ENCODE results near the gene C6orf47.
A peak's percentile ranks its signal among the peaks of the same experiment; 100 is the strongest.

Gene C6orf47

DNA sequence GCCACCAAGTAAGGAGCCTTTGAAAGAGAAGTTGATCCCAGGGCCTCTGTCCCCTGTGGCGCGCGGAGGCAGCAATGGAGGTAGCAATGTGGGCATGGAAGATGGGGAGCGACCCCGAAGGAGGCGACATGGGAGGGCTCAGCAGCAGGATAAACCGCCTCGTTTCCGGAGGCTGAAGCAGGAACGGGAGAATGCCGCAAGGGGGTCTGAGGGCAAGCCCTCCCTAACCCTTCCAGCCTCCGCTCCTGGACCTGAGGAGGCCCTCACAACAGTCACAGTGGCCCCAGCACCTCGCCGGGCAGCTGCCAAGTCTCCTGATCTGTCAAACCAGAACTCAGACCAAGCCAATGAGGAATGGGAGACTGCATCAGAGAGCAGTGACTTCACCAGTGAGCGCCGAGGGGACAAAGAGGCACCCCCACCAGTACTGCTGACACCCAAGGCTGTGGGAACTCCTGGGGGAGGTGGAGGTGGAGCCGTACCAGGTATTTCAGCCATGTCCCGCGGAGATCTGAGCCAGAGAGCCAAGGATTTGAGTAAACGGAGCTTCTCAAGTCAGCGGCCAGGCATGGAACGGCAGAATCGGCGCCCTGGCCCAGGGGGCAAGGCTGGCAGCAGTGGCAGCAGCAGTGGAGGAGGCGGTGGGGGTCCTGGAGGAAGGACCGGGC lies 28.2 kb downstream of the C6orf47 start:
- DNase-seq = no peak

GRCh38 chr6:31631681-31632278 lies 28.8 kb downstream of the C6orf47 start:
- no peak for DNase-seq

GRCh38 chr6:31631209-31631608 lies 29.4 kb downstream of the C6orf47 start:
- no peak for DNase-seq

DNA sequence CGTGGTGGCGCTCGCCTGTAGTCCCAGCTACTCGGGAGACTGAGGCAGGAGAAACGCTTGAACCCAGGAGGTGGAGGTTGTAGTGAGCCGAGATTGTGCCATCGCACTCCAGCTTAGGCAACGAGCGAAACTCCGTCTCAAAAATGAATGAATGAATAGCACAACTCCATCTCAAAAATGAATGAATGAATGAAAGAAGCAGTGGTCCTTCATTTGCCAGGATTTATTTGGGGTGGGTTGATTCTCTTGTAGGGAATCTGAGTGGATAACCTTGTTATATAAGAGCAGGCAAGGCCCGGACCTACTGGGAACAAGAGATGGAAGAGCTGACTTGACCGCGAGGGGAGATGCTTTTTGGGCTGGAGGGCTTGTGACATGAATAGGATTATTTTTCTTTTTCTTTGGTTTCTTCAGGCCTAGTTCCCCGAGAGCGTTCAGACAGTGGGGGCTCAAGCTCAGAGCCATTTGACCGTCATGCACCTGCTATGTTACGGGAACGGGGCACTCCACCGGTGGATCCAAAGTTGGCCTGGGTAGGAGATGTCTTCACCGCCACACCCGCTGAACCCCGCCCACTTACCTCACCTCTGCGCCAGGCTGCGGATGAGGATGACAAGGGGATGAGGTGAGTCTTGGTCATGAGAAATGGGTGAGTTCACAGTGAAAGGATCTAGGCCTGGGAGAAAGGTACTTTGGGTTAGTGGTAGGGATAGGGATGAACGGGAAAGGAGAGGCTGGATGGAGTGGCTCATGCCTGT lies 30.2 kb downstream of the C6orf47 start:
- DNase-seq = no peak

- no peak for DNase-seq
Observed at GRCh38 chr6:31629014-31629413, 31.6 kb downstream of the C6orf47 start.

DNA sequence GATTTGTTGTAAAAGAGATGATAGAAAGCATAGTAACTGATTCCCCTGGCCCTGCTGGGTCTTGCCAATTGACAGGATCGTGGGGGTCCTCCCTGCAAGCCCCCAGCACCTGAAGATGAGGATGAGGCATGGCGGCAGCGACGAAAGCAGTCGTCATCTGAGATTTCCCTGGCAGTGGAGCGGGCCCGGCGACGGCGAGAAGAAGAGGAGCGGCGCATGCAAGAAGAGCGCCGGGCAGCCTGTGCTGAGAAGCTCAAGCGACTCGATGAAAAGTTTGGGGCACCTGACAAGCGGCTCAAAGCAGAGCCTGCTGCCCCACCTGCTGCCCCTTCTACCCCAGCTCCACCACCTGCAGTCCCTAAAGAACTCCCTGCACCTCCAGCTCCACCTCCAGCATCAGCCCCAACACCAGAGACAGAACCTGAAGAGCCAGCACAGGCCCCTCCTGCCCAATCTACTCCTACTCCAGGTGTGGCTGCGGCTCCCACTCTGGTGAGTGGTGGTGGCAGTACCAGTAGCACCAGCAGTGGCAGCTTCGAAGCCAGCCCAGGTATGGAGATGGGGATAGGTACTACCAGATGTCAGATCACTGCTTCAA lies 32.8 kb downstream of the C6orf47 start:
- no peak for DNase-seq

DNA sequence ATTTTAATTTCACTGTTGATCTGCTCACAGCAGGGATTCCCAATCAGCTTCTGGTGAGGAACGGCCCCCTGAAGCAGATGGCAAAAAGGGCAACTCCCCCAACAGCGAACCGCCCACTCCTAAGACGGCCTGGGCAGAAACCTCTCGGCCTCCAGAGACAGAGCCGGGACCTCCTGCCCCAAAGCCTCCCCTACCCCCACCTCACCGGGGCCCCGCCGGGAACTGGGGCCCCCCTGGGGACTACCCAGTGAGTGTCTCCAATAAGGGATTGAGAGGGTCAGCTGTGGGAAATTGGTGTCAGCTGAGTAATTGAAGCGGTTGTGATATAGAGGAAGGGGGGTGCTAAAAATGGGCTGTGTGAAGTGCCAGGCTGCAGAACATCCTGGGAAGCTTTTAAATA lies 33.6 kb downstream of the C6orf47 start:
- DNase-seq = no peak

DNA sequence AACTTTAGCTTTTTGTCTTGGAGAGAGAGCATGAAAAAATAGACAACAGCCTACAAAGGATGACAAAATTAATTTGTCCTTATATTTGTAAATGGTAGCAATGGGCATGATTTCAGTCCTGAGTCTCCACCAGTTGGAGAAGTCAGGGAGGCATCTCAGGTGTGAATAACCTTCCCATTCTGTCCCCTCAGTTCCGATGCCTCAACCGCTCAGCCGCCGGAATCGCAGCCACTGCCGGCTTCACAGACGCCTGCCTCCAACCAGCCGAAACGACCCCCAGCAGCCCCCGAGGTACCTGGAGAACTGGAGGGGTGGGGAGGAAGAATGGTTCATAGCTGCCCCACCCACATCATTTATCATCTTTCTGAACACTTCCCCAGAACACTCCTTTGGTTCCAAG lies 36.5 kb downstream of the C6orf47 start:
- DNase-seq = no peak

DNA sequence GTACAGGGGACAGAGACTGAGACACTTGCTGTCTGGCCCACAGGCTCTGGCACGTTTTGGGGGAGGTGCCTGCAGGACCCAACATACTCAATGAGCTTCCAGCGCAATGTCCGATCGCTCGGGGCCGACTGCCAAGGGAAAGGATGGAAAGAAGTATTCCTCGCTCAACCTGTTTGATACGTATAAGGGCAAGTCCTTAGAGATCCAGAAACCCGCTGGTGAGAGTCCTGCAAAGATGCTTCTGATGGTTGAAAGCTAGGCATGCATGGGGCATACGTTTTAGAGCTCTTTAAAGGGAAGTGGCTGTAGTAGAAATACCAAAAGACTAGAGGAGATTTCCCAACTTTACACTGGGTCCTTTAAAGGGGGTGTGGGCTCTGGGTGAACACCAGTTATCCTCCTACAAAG lies 37.9 kb downstream of the C6orf47 start:
- DNase-seq = no peak

DNA sequence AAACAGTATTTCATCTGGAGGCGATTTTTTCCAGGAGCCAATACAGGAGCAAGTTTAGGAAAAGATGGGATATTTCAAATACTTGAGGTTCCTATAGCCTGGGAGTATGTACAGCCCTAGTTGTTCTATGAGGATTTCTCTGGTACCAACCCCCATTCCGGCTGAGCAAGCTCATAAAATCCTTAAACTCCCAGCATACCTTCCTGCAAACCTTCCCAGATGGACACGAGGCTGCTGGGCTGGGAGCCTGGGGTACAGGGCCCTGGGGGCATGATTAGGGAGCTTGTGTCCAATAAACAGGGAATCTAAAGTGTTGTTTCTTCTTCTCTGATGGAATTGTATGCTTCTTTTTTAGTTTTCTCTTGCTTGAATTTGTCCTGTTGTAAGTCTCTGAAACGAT lies 38.6 kb downstream of the C6orf47 start:
- DNase-seq = no peak

DNA sequence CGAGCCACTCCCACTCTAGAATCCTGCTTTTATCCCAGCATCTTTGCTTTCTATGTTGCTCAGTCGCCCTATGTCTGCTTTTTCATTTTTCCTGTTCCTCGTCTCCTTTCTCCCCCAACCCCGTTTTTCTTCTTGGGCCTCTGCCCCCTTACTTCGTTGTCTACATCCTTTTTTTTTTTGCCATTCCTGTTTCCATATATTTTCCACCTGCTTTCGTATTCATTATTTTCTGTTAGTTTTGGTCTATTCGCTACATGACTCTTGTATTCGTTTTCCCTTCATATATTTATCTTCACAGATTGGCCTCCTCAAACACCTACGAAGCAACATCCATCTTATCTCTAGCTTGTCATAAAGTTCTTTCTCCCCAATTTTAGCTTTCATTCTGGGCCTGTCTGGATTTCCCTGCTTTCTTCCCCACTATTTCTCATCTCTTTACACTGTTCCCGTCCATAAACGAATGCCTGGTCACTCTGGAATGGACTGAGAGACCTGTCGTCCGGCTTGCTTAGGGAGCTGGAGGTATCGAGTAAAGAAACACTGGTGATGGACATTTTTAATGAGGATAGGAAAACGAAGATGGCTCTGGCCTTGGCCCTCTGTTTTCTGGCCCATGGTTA lies 39.1 kb downstream of the C6orf47 start:
- no peak for DNase-seq

- DNase-seq = peak; percentile 38 to 97
Observed at GRCh38 chr6:31620586-31621319, 39.8 kb downstream of the C6orf47 start, which contains the start of gene PRRC2A. TSS of gene PRRC2A (plus strand) at chr6:31620715. CDS start at chr6:31622790, 2,075 bp downstream.

DNA sequence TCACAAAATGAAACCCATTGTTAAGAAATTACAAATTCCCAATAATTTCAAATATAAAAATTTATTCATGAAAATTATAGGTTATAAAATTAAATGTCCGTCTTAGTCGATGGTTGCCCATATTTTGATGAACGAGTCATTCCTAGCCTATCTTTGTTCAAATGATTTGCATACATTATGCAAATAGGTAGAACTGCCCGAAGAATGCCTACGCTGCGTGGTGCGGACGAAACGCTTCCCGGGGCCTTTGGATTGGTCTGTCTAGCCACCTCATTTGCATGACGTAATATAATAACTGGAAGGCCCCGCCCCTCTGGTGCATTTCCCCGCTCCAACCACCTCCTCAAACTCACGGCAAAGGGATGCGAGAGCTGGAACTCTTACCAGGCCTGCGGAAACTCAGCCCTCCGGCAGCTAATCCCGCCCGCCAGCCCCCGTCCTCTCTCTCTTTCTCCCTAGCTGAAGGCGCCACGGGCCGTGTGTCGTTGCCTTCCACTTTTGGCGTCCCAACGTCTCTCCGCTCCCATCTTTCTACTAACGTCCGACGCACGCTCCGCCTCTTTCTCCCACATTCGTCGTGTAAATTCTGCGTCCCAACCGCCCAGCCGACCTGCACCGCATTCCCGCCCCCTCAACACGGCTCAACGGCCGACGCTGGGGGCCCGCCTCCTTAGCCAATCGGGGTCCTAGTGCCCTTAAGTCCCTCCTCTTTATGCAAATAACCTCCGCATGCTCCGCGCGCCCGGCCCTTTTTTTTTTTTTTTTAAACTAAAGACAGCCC lies 40.6 kb downstream of the C6orf47 start:
- DNase-seq = peak; percentile 97 to 98

GRCh38 chr6:31617010-31617409 lies 43.6 kb downstream of the C6orf47 start:
- no peak for DNase-seq

DNA sequence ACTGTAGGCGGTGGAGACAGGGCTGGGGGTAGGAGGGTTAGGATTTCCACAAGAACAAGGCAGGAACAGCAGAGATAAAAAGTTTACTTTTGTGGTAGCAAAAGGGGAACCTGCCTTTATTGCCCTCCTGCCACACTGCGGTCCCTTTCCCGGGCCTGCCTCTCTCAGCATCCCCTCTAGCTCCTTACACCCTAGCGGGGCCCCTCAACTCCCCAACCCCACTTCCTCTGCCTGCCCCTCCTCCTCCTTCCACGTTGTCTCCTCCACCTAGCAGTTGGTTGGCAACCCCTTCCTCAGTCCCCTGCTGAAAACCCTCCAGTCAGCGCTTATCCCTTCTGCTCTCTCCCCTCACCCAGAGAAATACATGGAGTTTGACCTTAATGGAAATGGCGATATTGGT lies 44.8 kb downstream of the C6orf47 start:
- peak; percentile 17 to 77 for DNase-seq

GRCh38 chr6:31614684-31615578 lies 45.6 kb downstream of the C6orf47 start, which contains the start of gene AIF1:
TSS of gene AIF1 (plus strand) at chr6:31615234. CDS start at chr6:31615330, 96 bp downstream.
- no peak for DNase-seq

- no peak for DNase-seq
Observed at GRCh38 chr6:31614075-31614619, 46.4 kb downstream of the C6orf47 start.

- no peak for DNase-seq
Observed at GRCh38 chr6:31610968-31611367, 49.6 kb downstream of the C6orf47 start.

DNA sequence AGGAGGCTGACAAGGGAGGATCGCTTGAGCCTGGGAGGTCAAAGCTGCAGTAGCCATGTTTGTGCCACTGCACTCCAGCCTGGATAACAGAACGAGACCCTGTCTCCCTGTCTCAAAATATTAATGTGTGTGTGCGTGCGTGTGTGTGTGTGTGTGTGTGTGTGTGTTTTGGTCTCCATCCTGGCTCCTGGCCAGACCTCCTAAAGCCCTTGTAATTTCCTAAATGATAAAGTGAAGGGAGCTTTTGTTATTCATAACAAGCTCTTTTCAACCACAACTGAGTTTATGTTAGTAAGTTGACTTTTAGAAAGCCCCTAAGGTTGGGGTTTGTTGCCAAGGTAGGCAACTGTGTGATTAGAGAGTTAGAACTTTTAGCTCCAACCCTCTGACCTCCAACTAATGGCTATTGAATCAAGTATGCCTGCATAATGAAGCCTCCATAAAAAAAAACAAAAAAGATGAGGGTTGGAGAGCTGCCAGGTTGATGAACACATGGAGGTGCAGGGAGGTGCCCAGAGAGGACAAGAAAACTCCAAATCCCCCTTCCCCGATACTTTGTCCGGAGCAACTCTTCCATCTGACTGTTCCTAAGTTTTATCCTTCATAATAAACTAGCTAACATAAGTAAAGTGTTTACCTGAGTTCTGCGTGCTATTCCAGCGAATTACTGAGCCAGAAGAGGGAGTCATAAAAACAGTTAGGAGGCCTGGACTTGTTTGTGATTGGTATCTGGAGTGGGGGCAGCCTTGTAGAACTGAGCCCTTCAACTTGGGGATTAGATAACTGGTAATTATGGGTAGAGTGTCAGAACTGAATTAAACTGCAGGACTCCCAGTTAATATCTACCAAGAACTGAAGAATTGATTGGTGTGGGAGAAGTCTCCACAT lies 50.8 kb downstream of the C6orf47 start:
- DNase-seq = no peak

Data from bone marrow (tissue), 2 donors.